GM12878 (cell line): ENCODE data around the gene PPM1A. TPM values are rescaled to one million over a fixed set of nuclear protein-coding genes. Genes with fewer than 3 reads are reported as not detected.

Source experiments
- ATAC-seq: fragments of 200-7000 bp; cut with Tn5 transposase; 3 replicates; pipeline ENCODE4 v1.9.1; 2020; ENCODE audit warnings: mild to moderate bottlenecking, moderate library complexity
- BruUV-seq: library from RNA; stranded (reverse); fragments of 400-500 nt; replicated peaks from 2 replicates; lab custom pipeline; 2021; lab: Mats Ljungman, UMichigan
- CTCF ChIA-PET: fragments of 300-600 bp; sonication (Branson Sonifier 250); formaldehyde crosslinking; extraction: SDS; loops from one replicate; lab custom pipeline; 2021; ENCODE audit warnings: inconsistent platforms; lab: Yijun Ruan, JAX
- POLR2A ChIA-PET: fragments of 350-600 bp; formaldehyde crosslinking; extraction: SDS; loops from one replicate; lab custom pipeline; 2021; ENCODE audit warnings: inconsistent platforms; lab: Charles Lee
- RAD21 ChIA-PET: fragments of 300-600 bp; sonication (Branson Sonifier 250); formaldehyde crosslinking; loops from one replicate; lab custom pipeline; 2023; ENCODE audit warnings: antibody characterized with exemption; ENCODE audit not compliant: unreplicated experiment; lab: Charles Lee
- SMC1A ChIA-PET: fragments of 300-600 bp; sonication (Branson Sonifier 250); formaldehyde crosslinking; loops from one replicate; lab custom pipeline; 2023; ENCODE audit not compliant: unreplicated experiment, uncharacterized antibody; lab: Charles Lee
- DNase-seq: peaks from one replicate; pipeline ENCODE4 v3.0.0-alpha.2; 2011; ENCODE audit warnings: low read depth, low spot score
- FAIRE-seq: peaks from 3 replicates; lab custom pipeline; 2011; peaks lifted over from hg19 to GRCh38; lab: Jason Lieb, UNC
- H2AFZ ChIP-seq: 2 replicates; pipeline ENCODE4 v1.6.0; 2011; ENCODE audit warnings: low read depth, low read length, control low read depth; ENCODE audit not compliant: control insufficient read depth
- H3K27ac ChIP-seq: 2 replicates; pipeline ENCODE4 v1.5.1; 2011; ENCODE audit warnings: control low read depth; ENCODE audit not compliant: control insufficient read depth, insufficient read depth
- H3K27me3 ChIP-seq, 2 experiments: replicated peaks in 1 of 2; 2 replicates each; pipeline versions ENCODE4 v1.6.0 to v1.6.1; 2011; ENCODE audit warnings: low read length in 1 of 2; ENCODE audit not compliant: control insufficient read depth in 2 of 2, insufficient read depth in 2 of 2
- H3K36me3 ChIP-seq, 2 experiments: 2 replicates each; pipeline ENCODE4 v1.5.1; 2011; ENCODE audit warnings: low read length in 1 of 2; ENCODE audit not compliant: control insufficient read depth in 2 of 2, insufficient read depth in 2 of 2
- H3K4me1 ChIP-seq: 2 replicates; pipeline ENCODE4 v1.6.1; 2011; ENCODE audit warnings: mild to moderate bottlenecking, low read length, moderate library complexity, mixed read lengths; ENCODE audit not compliant: control insufficient read depth, insufficient read depth
- H3K4me2 ChIP-seq: 2 replicates; pipeline ENCODE4 v1.6.0; 2011; ENCODE audit warnings: control low read depth; ENCODE audit not compliant: control insufficient read depth, insufficient read depth
- H3K4me3 ChIP-seq: fragments of 200-600 bp; sonication (generic); 2 replicates; pipeline ENCODE4 v1.5.1; 2016
- H3K79me2 ChIP-seq: 2 replicates; pipeline ENCODE4 v1.6.0; 2011; ENCODE audit warnings: low read length; ENCODE audit not compliant: control insufficient read depth, insufficient read depth
- H3K9ac ChIP-seq: 2 replicates; pipeline ENCODE4 v1.8.0; 2011; ENCODE audit warnings: low read length, control low read depth, mixed read lengths; ENCODE audit not compliant: control insufficient read depth, insufficient read depth
- H3K9me3 ChIP-seq: replicated peaks from 3 replicates; pipeline ENCODE4 v1.5.1; 2011; ENCODE audit warnings: mild to moderate bottlenecking, low read length; ENCODE audit not compliant: control insufficient read depth, insufficient read depth
- H4K20me1 ChIP-seq: 2 replicates; pipeline ENCODE4 v1.6.0; 2011; ENCODE audit not compliant: control insufficient read depth, insufficient read depth
- FOS ChIP-seq: IDR thresholded peaks from 3 replicates; pipeline ENCODE4 v1.6.1; 2011; ENCODE audit warnings: borderline replicate concordance; ENCODE audit not compliant: insufficient read length; ENCODE audit errors: extremely low read depth
- KDM1A ChIP-seq: fragments of 200-600 bp; sonication (generic); IDR thresholded peaks from 2 replicates; pipeline ENCODE4 v1.6.1; 2016; ENCODE audit warnings: borderline replicate concordance
- PAX5 ChIP-seq: IDR thresholded peaks from 2 replicates; pipeline ENCODE4 v1.6.1; 2011; ENCODE audit warnings: low read depth, low read length, borderline replicate concordance
- POLR2AphosphoS2 ChIP-seq: IDR thresholded peaks from 2 replicates; pipeline ENCODE4 v1.6.1; 2011; ENCODE audit warnings: low read depth, mild to moderate bottlenecking, low read length, improper control_type of control experiment, moderate library complexity
- SIX5 ChIP-seq: IDR thresholded peaks from 2 replicates; pipeline ENCODE4 v1.6.1; 2011; ENCODE audit warnings: mild to moderate bottlenecking, low read depth, low read length, moderate library complexity; ENCODE audit not compliant: severe bottlenecking
- SMAD5 ChIP-seq: IDR thresholded peaks from 2 replicates; pipeline ENCODE4 v1.6.1; 2016; ENCODE audit warnings: antibody characterized with exemption, low read depth
- SREBF2 ChIP-seq: IDR thresholded peaks from 2 replicates; pipeline ENCODE4 v1.6.1; 2012; ENCODE audit warnings: mild to moderate bottlenecking, low read length
- ZNF274 ChIP-seq: IDR thresholded peaks from one replicate; pipeline ENCODE4 v1.8.0; 2011; ENCODE audit not compliant: insufficient read length, insufficient read depth
- in situ Hi-C: fragments of 300-500 bp; cut with MboI; formaldehyde crosslinking; loops from 9 replicates; pipeline ENCODE4 v1.14.3; 2018; ENCODE audit warnings: mixed read lengths
- intact Hi-C: fragments of 100-400 bp; cut with micrococcal nuclease; formaldehyde crosslinking; loops from one replicate; pipeline ENCODE4 v1.14.2; 2022; ENCODE audit not compliant: unreplicated experiment
- polyA plus RNA-seq, 11 experiments: library from polyadenylated mRNA; depleted of rRNA in 4 of 11; unstranded in 6 of 11; stranded (reverse) in 5 of 11; fragments of >200 nt; fragmentation: Nextera tagmentation in 4 of 11; fragmentation: Illumina TruSeq in 1 of 11; extraction: Ambion mirVana in 4 of 11; extraction: Trizol in 1 of 11; gene quantifications; 1 replicate in 1 of 11; 2 replicates in 10 of 11; pipeline versions ENCODE4 v1.2.1 to v1.2.3, GENCODE V29; 2011 to 2016; ENCODE audit warnings: inconsistent platforms in 2 of 11, missing spikeins in 2 of 11, low read depth in 1 of 11
- total RNA-seq, 4 experiments: library from RNA; depleted of rRNA in 3 of 4; stranded (reverse); fragments of >200 nt in 3 of 4; fragmentation: Illumina TruSeq in 1 of 4; extraction: Trizol in 1 of 4; gene quantifications; 2 replicates each; pipeline versions ENCODE4 v1.2.1 to v1.2.3, GENCODE V29; 2013 to 2021
- TF ChIP-seq, protein P1 (sequence below): fragments of 450-650 bp; IDR thresholded peaks from 2 replicates; pipeline ENCODE4 v1.6.1; 2016; ENCODE audit warnings: mild to moderate bottlenecking
- TF ChIP-seq, protein P2 (sequence below): fragments of 450-650 bp; IDR thresholded peaks from 2 replicates; pipeline ENCODE4 v1.6.1; 2017; ENCODE audit warnings: low read depth, mild to moderate bottlenecking, moderate library complexity
- TF ChIP-seq, protein P3 (sequence below): fragments of 450-650 bp; IDR thresholded peaks from 2 replicates; pipeline ENCODE4 v1.6.1; 2014; ENCODE audit warnings: mild to moderate bottlenecking

PPM1A gene
- total and polyA plus RNA-seq, 10 of the 15 experiments (the other 5 are each of a cell fraction or from before 2014, with no cell fraction given), result 16.8 to 124 (median 47.0) TPM

DNA sequence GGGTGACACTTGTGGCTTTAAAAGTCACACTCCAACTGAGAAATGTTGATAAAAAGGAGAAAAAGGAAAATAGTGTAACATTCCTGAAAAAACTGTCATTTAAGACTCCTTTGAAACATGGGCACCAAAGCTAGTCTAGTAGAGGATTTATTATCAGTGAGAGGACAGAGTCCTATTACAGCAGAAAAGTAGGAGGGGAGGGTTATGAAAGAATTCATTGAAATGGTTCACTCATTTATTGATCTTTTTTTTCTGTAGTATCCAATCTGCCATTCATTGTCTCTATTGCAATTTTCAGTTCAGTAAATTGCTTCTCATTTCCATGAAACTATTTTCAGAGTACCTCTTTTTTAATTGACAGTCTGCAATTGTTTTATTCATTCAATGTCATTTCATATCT is 25.4 kb downstream of the PPM1A start:
- H3K9ac ChIP-seq, result no peak overlapping the region
- POLR2A ChIA-PET, result no interaction called here

More for the DNA sequence above, 25.4 kb downstream of the PPM1A start:
- no peak for DNase-seq
- no peak for FAIRE-seq
- Histone ChIP-seq H2AFZ (no peak overlapping the region), H3K4me2 (no peak overlapping the region), H3K27me3 (no peaks in the 10 kb centered on the region), H4K20me1 (no peaks in the 10 kb centered on the region), H3K9me3 (no peaks in the 10 kb centered on the region; the same call in 2 of the 3 replicates), H3K79me2 (peaks cover 70% of the 10 kb centered on the region), H3K4me1 (peaks cover 8% of the 10 kb centered on the region), H3K36me3 (peaks cover 0 to 7% of the 10 kb centered on the region in 2 experiments; a peak in 2 of 4 replicates), H3K4me3 (no peak overlapping the region), H3K27ac (no peak overlapping the region)
- 0 out of 3 replicates have a peak, but pooled peaks have one; percentile 8 for ATAC-seq
- in situ Hi-C loops, result no loop called here
- TF ChIP-seq, protein P1, sequence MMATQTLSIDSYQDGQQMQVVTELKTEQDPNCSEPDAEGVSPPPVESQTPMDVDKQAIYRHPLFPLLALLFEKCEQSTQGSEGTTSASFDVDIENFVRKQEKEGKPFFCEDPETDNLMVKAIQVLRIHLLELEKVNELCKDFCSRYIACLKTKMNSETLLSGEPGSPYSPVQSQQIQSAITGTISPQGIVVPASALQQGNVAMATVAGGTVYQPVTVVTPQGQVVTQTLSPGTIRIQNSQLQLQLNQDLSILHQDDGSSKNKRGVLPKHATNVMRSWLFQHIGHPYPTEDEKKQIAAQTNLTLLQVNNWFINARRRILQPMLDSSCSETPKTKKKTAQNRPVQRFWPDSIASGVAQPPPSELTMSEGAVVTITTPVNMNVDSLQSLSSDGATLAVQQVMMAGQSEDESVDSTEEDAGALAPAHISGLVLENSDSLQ, result no peak
- TF ChIP-seq SIX5 (no peak), FOS (no peak), SMAD5 (no peak), PAX5 (no peak), ZNF274 (no peak), KDM1A (no peak), POLR2AphosphoS2 (no peak), SREBF2 (no peak)
- TF ChIP-seq, protein P2, sequence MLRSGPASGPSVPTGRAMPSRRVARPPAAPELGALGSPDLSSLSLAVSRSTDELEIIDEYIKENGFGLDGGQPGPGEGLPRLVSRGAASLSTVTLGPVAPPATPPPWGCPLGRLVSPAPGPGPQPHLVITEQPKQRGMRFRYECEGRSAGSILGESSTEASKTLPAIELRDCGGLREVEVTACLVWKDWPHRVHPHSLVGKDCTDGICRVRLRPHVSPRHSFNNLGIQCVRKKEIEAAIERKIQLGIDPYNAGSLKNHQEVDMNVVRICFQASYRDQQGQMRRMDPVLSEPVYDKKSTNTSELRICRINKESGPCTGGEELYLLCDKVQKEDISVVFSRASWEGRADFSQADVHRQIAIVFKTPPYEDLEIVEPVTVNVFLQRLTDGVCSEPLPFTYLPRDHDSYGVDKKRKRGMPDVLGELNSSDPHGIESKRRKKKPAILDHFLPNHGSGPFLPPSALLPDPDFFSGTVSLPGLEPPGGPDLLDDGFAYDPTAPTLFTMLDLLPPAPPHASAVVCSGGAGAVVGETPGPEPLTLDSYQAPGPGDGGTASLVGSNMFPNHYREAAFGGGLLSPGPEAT, result no peak
- TF ChIP-seq, protein P3, sequence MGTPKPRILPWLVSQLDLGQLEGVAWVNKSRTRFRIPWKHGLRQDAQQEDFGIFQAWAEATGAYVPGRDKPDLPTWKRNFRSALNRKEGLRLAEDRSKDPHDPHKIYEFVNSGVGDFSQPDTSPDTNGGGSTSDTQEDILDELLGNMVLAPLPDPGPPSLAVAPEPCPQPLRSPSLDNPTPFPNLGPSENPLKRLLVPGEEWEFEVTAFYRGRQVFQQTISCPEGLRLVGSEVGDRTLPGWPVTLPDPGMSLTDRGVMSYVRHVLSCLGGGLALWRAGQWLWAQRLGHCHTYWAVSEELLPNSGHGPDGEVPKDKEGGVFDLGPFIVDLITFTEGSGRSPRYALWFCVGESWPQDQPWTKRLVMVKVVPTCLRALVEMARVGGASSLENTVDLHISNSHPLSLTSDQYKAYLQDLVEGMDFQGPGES, result no peak
- RAD21 ChIA-PET, result interaction anchor here (1.1 to 3.0 kb wide), 4 partner anchors 14 to 53 kb away, joined by 3 to 13 read pairs (median 6); partner anchors contain the start of gene PPM1A
- intact Hi-C loops, result no loop called here
- BruUV-seq, result TSS peak; percentile 9
- SMC1A ChIA-PET, result interaction anchor here (0.5 to 4.8 kb wide), 10 partner anchors 10 to 85 kb away, joined by 3 to 27 read pairs (median 5); no protein-coding TSS in a partner anchor
- CTCF ChIA-PET, result interaction anchor here (0.9 to 3.4 kb wide), 6 partner anchors 9 to 91 kb away, joined by 3 to 12 read pairs (median 4); no protein-coding TSS in a partner anchor
